MCF 10A (cell line): Measurements from ENCODE around the gene CACNA1C. TPM values are rescaled to one million over a fixed set of nuclear protein-coding genes. Genes with fewer than 3 reads are reported as not detected.

Experiments used
- BruUV-seq: library from RNA; stranded (reverse); fragments of 400-500 nt; replicated peaks from 2 replicates; lab custom pipeline; 2021; lab: Mats Ljungman, UMichigan
- CTCF ChIA-PET: fragments of 300-600 bp; sonication (Branson Sonifier 250); formaldehyde crosslinking; extraction: SDS; loops from one replicate; lab custom pipeline; 2021; ENCODE audit warnings: antibody characterized with exemption, inconsistent platforms; lab: Yijun Ruan, JAX
- POLR2A ChIA-PET: fragments of 300-600, 350-650 bp; sonication (Branson Sonifier 250); formaldehyde crosslinking; extraction: SDS; loops from one replicate; lab custom pipeline; 2020; ENCODE audit warnings: antibody characterized with exemption, inconsistent platforms; lab: Yijun Ruan, JAX
- DNase-seq: peaks from one replicate; pipeline ENCODE4 v3.0.0-alpha.2; 2018; ENCODE audit not compliant: unreplicated experiment
- H3K27ac Mint-ChIP-seq: one replicate; pipeline ENCODE4 v1.8.0; 2022; ENCODE audit warnings: mild to moderate bottlenecking, low read depth, mixed read lengths; ENCODE audit not compliant: unreplicated experiment
- H3K27me3 Mint-ChIP-seq: one replicate; pipeline ENCODE4 v1.8.0; 2022; ENCODE audit warnings: mixed read lengths; ENCODE audit not compliant: insufficient read depth, unreplicated experiment
- H3K36me3 Mint-ChIP-seq: one replicate; pipeline ENCODE4 v1.8.0; 2022; ENCODE audit warnings: mild to moderate bottlenecking, moderate library complexity, mixed read lengths; ENCODE audit not compliant: insufficient read depth, unreplicated experiment
- H3K4me1 Mint-ChIP-seq: one replicate; pipeline ENCODE4 v1.8.0; 2022; ENCODE audit warnings: mixed read lengths; ENCODE audit not compliant: insufficient read depth, unreplicated experiment
- H3K4me3 Mint-ChIP-seq: one replicate; pipeline ENCODE4 v1.8.0; 2022; ENCODE audit warnings: mild to moderate bottlenecking, moderate library complexity, mixed read lengths; ENCODE audit not compliant: unreplicated experiment
- H3K9me3 Mint-ChIP-seq: one replicate; pipeline ENCODE4 v1.8.0; 2022; ENCODE audit warnings: mixed read lengths; ENCODE audit not compliant: unreplicated experiment
- CTCF ChIP-seq: fragments of 200-600 bp; IDR thresholded peaks from one replicate; pipeline ENCODE4 v1.8.0; 2022; ENCODE audit warnings: antibody characterized with exemption, mild to moderate bottlenecking; ENCODE audit not compliant: unreplicated experiment
- intact Hi-C: fragments of 100-400 bp; cut with micrococcal nuclease; formaldehyde crosslinking; loops from 2 replicates; pipeline ENCODE4 v1.14.1; 2022
- total RNA-seq: library from RNA; stranded (reverse); gene quantifications from 2 replicates; pipeline ENCODE4 v1.2.3, GENCODE V29; 2022

CACNA1C gene
- total RNA-seq, 1 experiment from 2014 or later = not detected

- H3K36me3 Mint-ChIP-seq = peaks cover 7% of the 10 kb centered on the region
- BruUV-seq = no TSS peak
- POLR2A ChIA-PET = no interaction called here
Measured at GRCh38 chr12:2679816-2680675, 627.3 kb downstream of the CACNA1C start.

GRCh38 chr12:2680676-2681039 lies 627.9 kb downstream of the CACNA1C start:
- BruUV-seq = no TSS peak
- ChIA-PET CTCF (interaction anchor here (0.7 to 0.8 kb wide), 2 partner anchors 133 to 623 kb away, joined by 3 read pairs; no protein-coding TSS in a partner anchor), POLR2A (no interaction called here)
- intact Hi-C loops = loop anchor here (5.0 kb wide), 1 partner anchor 52 kb away; no protein-coding TSS in a partner anchor
- H3K4me1 Mint-ChIP-seq = no peaks in the 10 kb centered on the region
- peaks cover 7% of the 10 kb centered on the region for H3K9me3 Mint-ChIP-seq
- DNase-seq = no peak
- H3K27me3 Mint-ChIP-seq = peaks cover 14% of the 10 kb centered on the region
- no peak overlapping the region for H3K4me3 Mint-ChIP-seq
- peaks cover 7% of the 10 kb centered on the region for H3K36me3 Mint-ChIP-seq
- no peak for TF ChIP-seq CTCF
- H3K27ac Mint-ChIP-seq = no peak overlapping the region

More at GRCh38 chr12:2679816-2680675, 627.3 kb downstream of the CACNA1C start:
- CTCF ChIA-PET = interaction anchor here (0.6 to 1.1 kb wide), 4 partner anchors 104 to 622 kb away, joined by 3 read pairs; no protein-coding TSS in a partner anchor
- H3K9me3 Mint-ChIP-seq = peaks cover 7% of the 10 kb centered on the region
- no peak overlapping the region for H3K4me3 Mint-ChIP-seq
- no peak for DNase-seq
- intact Hi-C loops = loop anchor here (5.0 kb wide), 1 partner anchor 52 kb away; no protein-coding TSS in a partner anchor
- H3K27ac Mint-ChIP-seq = no peak overlapping the region
- no peak for TF ChIP-seq CTCF
- no peaks in the 10 kb centered on the region for H3K4me1 Mint-ChIP-seq
- H3K27me3 Mint-ChIP-seq = peaks cover 14% of the 10 kb centered on the region

- intact Hi-C loops = loop anchor here (1.0 to 5.0 kb wide), 2 partner anchors 41 to 51 kb away; no protein-coding TSS in a partner anchor
- no peak for TF ChIP-seq CTCF
- H3K4me1 Mint-ChIP-seq = no peaks in the 10 kb centered on the region
- peaks cover 7% of the 10 kb centered on the region for H3K36me3 Mint-ChIP-seq
- H3K27ac Mint-ChIP-seq = no peak overlapping the region
- peaks cover 7% of the 10 kb centered on the region for H3K9me3 Mint-ChIP-seq
- ChIA-PET CTCF (interaction anchor here (0.6 to 1.9 kb wide), 6 partner anchors 62 to 715 kb away, joined by 3 to 5 read pairs (median 3); no protein-coding TSS in a partner anchor), POLR2A (interaction anchor here (0.6 to 1.2 kb wide), 2 partner anchors 62 to 115 kb away, joined by 3 read pairs; no protein-coding TSS in a partner anchor)
- no TSS peak for BruUV-seq
- H3K4me3 Mint-ChIP-seq = no peak overlapping the region
- DNase-seq = no peak
- H3K27me3 Mint-ChIP-seq = peaks cover 14% of the 10 kb centered on the region
Measured at GRCh38 chr12:2681450-2682205, 628.8 kb downstream of the CACNA1C start.
